MCF 10A (cell line): ENCODE measurements around the gene GHRL. TPM values are rescaled to one million over a fixed set of nuclear protein-coding genes. Genes with fewer than 3 reads are reported as not detected.

Experiments used
- BruUV-seq: library from RNA; stranded (reverse); fragments of 400-500 nt; replicated peaks from 2 replicates; lab custom pipeline; 2021; lab: Mats Ljungman, UMichigan
- CTCF ChIA-PET: fragments of 300-600 bp; sonication (Branson Sonifier 250); formaldehyde crosslinking; extraction: SDS; loops from one replicate; lab custom pipeline; 2021; ENCODE audit warnings: antibody characterized with exemption, inconsistent platforms; lab: Yijun Ruan, JAX
- POLR2A ChIA-PET: fragments of 300-600, 350-650 bp; sonication (Branson Sonifier 250); formaldehyde crosslinking; extraction: SDS; loops from one replicate; lab custom pipeline; 2020; ENCODE audit warnings: antibody characterized with exemption, inconsistent platforms; lab: Yijun Ruan, JAX
- DNase-seq: peaks from one replicate; pipeline ENCODE4 v3.0.0-alpha.2; 2018; ENCODE audit not compliant: unreplicated experiment
- H3K27ac Mint-ChIP-seq: one replicate; pipeline ENCODE4 v1.8.0; 2022; ENCODE audit warnings: mild to moderate bottlenecking, low read depth, mixed read lengths; ENCODE audit not compliant: unreplicated experiment
- H3K27me3 Mint-ChIP-seq: one replicate; pipeline ENCODE4 v1.8.0; 2022; ENCODE audit warnings: mixed read lengths; ENCODE audit not compliant: insufficient read depth, unreplicated experiment
- H3K36me3 Mint-ChIP-seq: one replicate; pipeline ENCODE4 v1.8.0; 2022; ENCODE audit warnings: mild to moderate bottlenecking, moderate library complexity, mixed read lengths; ENCODE audit not compliant: insufficient read depth, unreplicated experiment
- H3K4me1 Mint-ChIP-seq: one replicate; pipeline ENCODE4 v1.8.0; 2022; ENCODE audit warnings: mixed read lengths; ENCODE audit not compliant: insufficient read depth, unreplicated experiment
- H3K4me3 Mint-ChIP-seq: one replicate; pipeline ENCODE4 v1.8.0; 2022; ENCODE audit warnings: mild to moderate bottlenecking, moderate library complexity, mixed read lengths; ENCODE audit not compliant: unreplicated experiment
- H3K9me3 Mint-ChIP-seq: one replicate; pipeline ENCODE4 v1.8.0; 2022; ENCODE audit warnings: mixed read lengths; ENCODE audit not compliant: unreplicated experiment
- intact Hi-C: fragments of 100-400 bp; cut with micrococcal nuclease; formaldehyde crosslinking; loops from 2 replicates; pipeline ENCODE4 v1.14.1; 2022
- total RNA-seq: library from RNA; stranded (reverse); gene quantifications from 2 replicates; pipeline ENCODE4 v1.2.3, GENCODE V29; 2022
- TF ChIP-seq, protein P1 (sequence below): fragments of 200-600 bp; IDR thresholded peaks from one replicate; pipeline ENCODE4 v1.8.0; 2022; ENCODE audit warnings: antibody characterized with exemption, mild to moderate bottlenecking; ENCODE audit not compliant: unreplicated experiment

Gene GHRL
- total RNA-seq, 1 experiment from 2014 or later: not detected

- no peak overlapping the region for H3K4me3 Mint-ChIP-seq
- CTCF ChIA-PET: interaction anchor here (1.3 kb wide), 1 partner anchor 100 kb away, joined by 3 read pairs; no protein-coding TSS in a partner anchor
- peaks cover 5% of the 10 kb centered on the region for H3K4me1 Mint-ChIP-seq
- BruUV-seq: no TSS peak
- DNase-seq: no peak
- H3K27ac Mint-ChIP-seq: no peak overlapping the region
- no peaks in the 10 kb centered on the region for H3K9me3 Mint-ChIP-seq
- H3K27me3 Mint-ChIP-seq: no peaks in the 10 kb centered on the region
- TF ChIP-seq, protein P1, sequence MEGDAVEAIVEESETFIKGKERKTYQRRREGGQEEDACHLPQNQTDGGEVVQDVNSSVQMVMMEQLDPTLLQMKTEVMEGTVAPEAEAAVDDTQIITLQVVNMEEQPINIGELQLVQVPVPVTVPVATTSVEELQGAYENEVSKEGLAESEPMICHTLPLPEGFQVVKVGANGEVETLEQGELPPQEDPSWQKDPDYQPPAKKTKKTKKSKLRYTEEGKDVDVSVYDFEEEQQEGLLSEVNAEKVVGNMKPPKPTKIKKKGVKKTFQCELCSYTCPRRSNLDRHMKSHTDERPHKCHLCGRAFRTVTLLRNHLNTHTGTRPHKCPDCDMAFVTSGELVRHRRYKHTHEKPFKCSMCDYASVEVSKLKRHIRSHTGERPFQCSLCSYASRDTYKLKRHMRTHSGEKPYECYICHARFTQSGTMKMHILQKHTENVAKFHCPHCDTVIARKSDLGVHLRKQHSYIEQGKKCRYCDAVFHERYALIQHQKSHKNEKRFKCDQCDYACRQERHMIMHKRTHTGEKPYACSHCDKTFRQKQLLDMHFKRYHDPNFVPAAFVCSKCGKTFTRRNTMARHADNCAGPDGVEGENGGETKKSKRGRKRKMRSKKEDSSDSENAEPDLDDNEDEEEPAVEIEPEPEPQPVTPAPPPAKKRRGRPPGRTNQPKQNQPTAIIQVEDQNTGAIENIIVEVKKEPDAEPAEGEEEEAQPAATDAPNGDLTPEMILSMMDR: no peak
- H3K36me3 Mint-ChIP-seq: peaks cover 43% of the 10 kb centered on the region
- intact Hi-C loops: no loop called here
- POLR2A ChIA-PET: interaction anchor here (0.7 to 1.2 kb wide), 3 partner anchors 15 to 20 kb away, joined by 3 to 4 read pairs (median 3); no protein-coding TSS in a partner anchor
These were observed 2.1 kb downstream of the GHRL start for GRCh38 chr3:10290481-10291176.

GRCh38 chr3:10289787-10290355 is 2.9 kb downstream of the GHRL start:
- H3K9me3 Mint-ChIP-seq: no peaks in the 10 kb centered on the region
- peaks cover 40% of the 10 kb centered on the region for H3K36me3 Mint-ChIP-seq
- H3K4me1 Mint-ChIP-seq: peaks cover 5% of the 10 kb centered on the region
- no peaks in the 10 kb centered on the region for H3K27me3 Mint-ChIP-seq
- TF ChIP-seq, protein P1: no peak
- CTCF ChIA-PET: interaction anchor here (1.3 kb wide), 1 partner anchor 100 kb away, joined by 3 read pairs; no protein-coding TSS in a partner anchor
- no peak overlapping the region for H3K27ac Mint-ChIP-seq
- intact Hi-C loops: loop anchor here (10.0 kb wide), 1 partner anchor 445 kb away; the partner anchor contains the start of gene RPUSD3
- no peak for DNase-seq
- no peak overlapping the region for H3K4me3 Mint-ChIP-seq
- BruUV-seq: no TSS peak
- POLR2A ChIA-PET: interaction anchor here (0.7 to 1.2 kb wide), 3 partner anchors 11 to 18 kb away, joined by 3 to 4 read pairs (median 3); no protein-coding TSS in a partner anchor

DNA sequence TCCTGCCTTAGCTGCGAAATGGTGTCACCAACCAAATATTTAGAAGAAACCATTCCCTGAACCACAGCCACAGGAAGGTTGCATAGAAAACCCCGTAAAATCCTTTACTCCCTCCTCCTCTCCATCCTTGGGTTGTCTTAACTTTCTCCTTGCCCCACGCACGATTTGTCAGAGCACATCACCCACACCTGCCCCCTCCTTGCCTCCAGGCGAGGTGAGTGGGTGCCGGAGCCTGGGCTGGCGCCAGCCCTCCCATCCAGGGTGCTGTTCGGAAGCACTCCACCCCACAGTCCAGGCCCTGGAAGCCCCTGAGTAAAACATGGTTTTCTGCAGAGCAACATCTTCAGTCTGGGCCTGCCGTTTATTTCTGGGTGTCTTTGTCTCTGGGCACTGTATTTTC is 3.7 kb downstream of the GHRL start:
- H3K36me3 Mint-ChIP-seq: peaks cover 40% of the 10 kb centered on the region
- no peak for DNase-seq
- TF ChIP-seq, protein P1: no peak
- intact Hi-C loops: loop anchor here (10.0 kb wide), 1 partner anchor 444 kb away; the partner anchor contains the start of gene RPUSD3
- H3K4me3 Mint-ChIP-seq: no peak overlapping the region
- POLR2A ChIA-PET: no interaction called here
- peaks cover 5% of the 10 kb centered on the region for H3K4me1 Mint-ChIP-seq
- CTCF ChIA-PET: no interaction called here
- no peak overlapping the region for H3K27ac Mint-ChIP-seq
- BruUV-seq: no TSS peak
- H3K27me3 Mint-ChIP-seq: no peaks in the 10 kb centered on the region
- no peaks in the 10 kb centered on the region for H3K9me3 Mint-ChIP-seq

DNA sequence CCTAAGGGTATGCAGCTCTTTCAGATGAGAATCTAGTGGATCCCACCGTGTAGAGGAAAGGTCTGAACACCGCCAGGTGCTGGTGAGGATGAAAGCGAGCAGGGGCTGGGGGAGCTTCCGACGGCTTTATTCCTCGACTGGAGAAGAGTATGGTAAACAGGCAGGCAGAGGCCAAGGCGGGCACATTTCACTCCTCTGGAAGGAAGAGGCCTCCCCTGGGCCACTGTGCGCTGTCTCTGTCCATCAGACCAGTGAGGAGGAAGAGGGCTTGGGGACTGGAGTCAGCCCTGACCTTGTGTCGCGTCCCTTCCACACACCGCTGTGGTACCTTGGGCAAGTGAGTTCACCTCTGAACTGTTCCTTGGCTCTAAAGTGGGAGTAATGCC is 4.2 kb downstream of the GHRL start:
- intact Hi-C loops: loop anchor here (10.0 kb wide), 1 partner anchor 444 kb away; the partner anchor contains the start of gene RPUSD3
- Mint-ChIP-seq H3K4me1 (peaks cover 5% of the 10 kb centered on the region), H3K36me3 (peaks cover 41% of the 10 kb centered on the region), H3K4me3 (no peak overlapping the region), H3K27me3 (no peaks in the 10 kb centered on the region), H3K9me3 (no peaks in the 10 kb centered on the region), H3K27ac (no peak overlapping the region)
- BruUV-seq: no TSS peak
- TF ChIP-seq, protein P1: no peak
- CTCF ChIA-PET: interaction anchor here (2.3 kb wide), 1 partner anchor 20 kb away, joined by 9 read pairs; no protein-coding TSS in a partner anchor
- DNase-seq: no peak
- POLR2A ChIA-PET: interaction anchor here (0.6 kb wide), 1 partner anchor 14 kb away, joined by 3 read pairs; no protein-coding TSS in a partner anchor
